Measurements from ENCODE around the gene EP400.

Gene EP400

GRCh38 chr12:132012919-132013568 is 63.3 kb downstream of the EP400 start:
- no peak for DNase-seq (ENCODE audit: low spot score)
- Histone ChIP-seq H3K4me3 (no peak overlapping the region), H3K27ac (no peak overlapping the region)
- no peak for TF ChIP-seq CTCF (IDR thresholded peaks at IDR 0.05)

GRCh38 chr12:132014092-132014914 is 64.6 kb downstream of the EP400 start:
- DNase-seq (ENCODE audit: low spot score): no peak
- Histone ChIP-seq H3K27ac (no peak overlapping the region), H3K4me3 (no peak overlapping the region)
- TF ChIP-seq CTCF (IDR thresholded peaks at IDR 0.05): no peak

- no peak for TF ChIP-seq CTCF (IDR thresholded peaks at IDR 0.05)
- H3K4me3 ChIP-seq: no peak overlapping the region
- H3K27ac ChIP-seq: no peak overlapping the region
- no peak for DNase-seq (ENCODE audit: low spot score)
Measured at GRCh38 chr12:132014915-132015280, 65.2 kb downstream of the EP400 start.

- no peak for TF ChIP-seq CTCF (IDR thresholded peaks at IDR 0.05)
Measured at GRCh38 chr12:132015686-132016430, 66.1 kb downstream of the EP400 start.

GRCh38 chr12:132018193-132018916 is 68.6 kb downstream of the EP400 start:
- no peak for TF ChIP-seq CTCF (IDR thresholded peaks at IDR 0.05)
- no peak for DNase-seq (ENCODE audit: low spot score)
- Histone ChIP-seq H3K4me3 (no peak overlapping the region), H3K27ac (no peak overlapping the region)

More at GRCh38 chr12:132015686-132016430, 66.1 kb downstream of the EP400 start:
- DNase-seq (ENCODE audit: low spot score): no peak
- Histone ChIP-seq H3K4me3 (no peak overlapping the region), H3K27ac (no peak overlapping the region)

- DNase-seq (ENCODE audit: low spot score): no peak
- no peak overlapping the region for H3K4me3 ChIP-seq
- H3K27ac ChIP-seq: no peak overlapping the region
- TF ChIP-seq CTCF (IDR thresholded peaks at IDR 0.05): no peak
Measured at GRCh38 chr12:132019891-132020290, 70.1 kb downstream of the EP400 start.
